Measurements from ENCODE around the gene FLT3. TPM values are rescaled to one million over a fixed set of nuclear protein-coding genes. Genes with fewer than 3 reads are reported as not detected.
"Not testable (repeated sequence)": the region's sequence is repeated elsewhere in the genome, so short reads cannot be mapped to it uniquely, and the experiment has no call there.

The FLT3 gene
- total and polyA plus RNA-seq, 2 donors (not counting 1 experiment from before 2014, with no cell fraction given) = 0.13 to 0.42 TPM

GRCh38 chr13:28033894-28034655 is 66.3 kb downstream of the FLT3 start:
- Histone ChIP-seq H3K27ac (ENCODE audit: low read length in 2 of 2) (no peak overlapping the region), H3K9me3 (ENCODE audit: control extremely low read depth in 1 of 3, control insufficient read depth in 2 of 3, insufficient read depth in 1 of 3, low read length in 2 of 3) (peaks cover 0 to 11% (median 0%) of the 10 kb centered on the region in 3 donors), H3K27me3 (replicated peaks in 1 of 4; ENCODE audit: control extremely low read depth in 1 of 4, control insufficient read depth in 3 of 4, insufficient read depth in 4 of 4, low read length in 3 of 4) (no peaks in the 10 kb centered on the region), H3K4me3 (ENCODE audit: control extremely low read depth in 1 of 5, extremely low read depth in 1 of 5, insufficient read depth in 1 of 5, low read depth in 2 of 5, low read length in 4 of 5) (no peak overlapping the region), H3K9ac (ENCODE audit: low read length) (no peak overlapping the region), H3K4me1 (ENCODE audit: control insufficient read depth in 2 of 2, insufficient read depth in 2 of 2, low read length in 2 of 2) (peaks cover 25 to 31% of the 10 kb centered on the region in 2 donors), H2AFZ (ENCODE audit: insufficient read depth, low read depth, low read length, poor library complexity, severe bottlenecking) (no peak overlapping the region), H3K4me2 (replicated peaks; ENCODE audit: low read depth, low read length, poor library complexity, severe bottlenecking) (no peak overlapping the region), H3K79me2 (ENCODE audit: control insufficient read depth, insufficient read depth, low read length) (no peaks in the 10 kb centered on the region), H3K36me3 (replicated peaks in 1 of 2; ENCODE audit: control extremely low read depth in 1 of 2, control insufficient read depth in 1 of 2, extremely low read depth in 1 of 2, insufficient read depth in 2 of 2, low read length in 1 of 2) (no peaks in the 10 kb centered on the region), H4K20me1 (ENCODE audit: control insufficient read depth, insufficient read depth, low read length, poor library complexity, severe bottlenecking) (no peaks in the 10 kb centered on the region)
- no peak for TF ChIP-seq EZH2 (IDR thresholded peaks at IDR 0.05; ENCODE audit: borderline replicate concordance, insufficient read depth, low read depth, low read length, poor library complexity, severe bottlenecking)
- Mint-ChIP-seq H3K27me3 (no peaks in the 10 kb centered on the region), H3K27ac (no peak overlapping the region), H3K4me1 (peaks cover 48% of the 10 kb centered on the region), H3K4me3 (no peak overlapping the region), H3K9me3 (ENCODE audit: insufficient read depth) (peaks cover 3% of the 10 kb centered on the region)
- DNase-seq = no peak
- ChIA-PET POLR2A (interaction anchor here (0.5 kb wide), 1 partner anchor 104 kb away, joined by 3 read pairs; the partner anchor contains the start of gene PAN3), CTCF (no interaction called here)
- intact Hi-C loops (cut with micrococcal nuclease) = no loop called here
- 100% methylated on average over 4 of the region's 8 CpGs for WGBS (ENCODE audit: insufficient coverage)
- ATAC-seq (ENCODE audit: low read depth) = no peak

GRCh38 chr13:28032438-28032837 is 67.9 kb downstream of the FLT3 start:
- no CpG with 5 or more reads among the region's 1 CpG for WGBS (ENCODE audit: insufficient coverage)
- H3K27me3 Mint-ChIP-seq; DNase-seq; H4K20me1 ChIP-seq (ENCODE audit: control insufficient read depth, insufficient read depth, low read length, poor library complexity, severe bottlenecking); H3K27ac Mint-ChIP-seq; H3K36me3 ChIP-seq (replicated peaks in 1 of 2; ENCODE audit: control extremely low read depth in 1 of 2, control insufficient read depth in 1 of 2, extremely low read depth in 1 of 2, insufficient read depth in 2 of 2, low read length in 1 of 2); intact Hi-C loops (cut with micrococcal nuclease); H3K4me3 ChIP-seq (ENCODE audit: control extremely low read depth in 1 of 5, extremely low read depth in 1 of 5, insufficient read depth in 1 of 5, low read depth in 2 of 5, low read length in 4 of 5); H3K9ac ChIP-seq (ENCODE audit: low read length); H3K9me3 Mint-ChIP-seq (ENCODE audit: insufficient read depth); H3K27me3 ChIP-seq (replicated peaks in 1 of 4; ENCODE audit: control extremely low read depth in 1 of 4, control insufficient read depth in 3 of 4, insufficient read depth in 4 of 4, low read length in 3 of 4); H3K4me2 ChIP-seq (replicated peaks; ENCODE audit: low read depth, low read length, poor library complexity, severe bottlenecking); H3K4me3 Mint-ChIP-seq; H3K79me2 ChIP-seq (ENCODE audit: control insufficient read depth, insufficient read depth, low read length); ATAC-seq (ENCODE audit: low read depth); H3K27ac ChIP-seq (ENCODE audit: low read length in 2 of 2); H2AFZ ChIP-seq (ENCODE audit: insufficient read depth, low read depth, low read length, poor library complexity, severe bottlenecking): not testable (repeated sequence)
- peaks cover 49% of the 10 kb centered on the region for H3K4me1 Mint-ChIP-seq
- H3K9me3 ChIP-seq (ENCODE audit: control extremely low read depth in 1 of 3, control insufficient read depth in 2 of 3, insufficient read depth in 1 of 3, low read length in 2 of 3) = peaks cover 0 to 11% (median 0%) of the 10 kb centered on the region in 3 donors
- peaks cover 20 to 31% of the 10 kb centered on the region in 2 donors for H3K4me1 ChIP-seq (ENCODE audit: control insufficient read depth in 2 of 2, insufficient read depth in 2 of 2, low read length in 2 of 2)
- POLR2A ChIA-PET = interaction anchor here (0.5 to 0.9 kb wide), 2 partner anchors 13 to 585 kb away, joined by 3 read pairs; no protein-coding TSS in a partner anchor
- CTCF ChIA-PET = interaction anchor here (1.0 kb wide), 1 partner anchor 29 kb away, joined by 3 read pairs; no protein-coding TSS in a partner anchor
